ENCODE data around the gene KPTN. TPM values are rescaled to one million over a fixed set of nuclear protein-coding genes. Genes with fewer than 3 reads are reported as not detected.

Gene KPTN
- total RNA-seq, 2 donors from 2014 or later, result 14.7 to 22.9 TPM

DNA sequence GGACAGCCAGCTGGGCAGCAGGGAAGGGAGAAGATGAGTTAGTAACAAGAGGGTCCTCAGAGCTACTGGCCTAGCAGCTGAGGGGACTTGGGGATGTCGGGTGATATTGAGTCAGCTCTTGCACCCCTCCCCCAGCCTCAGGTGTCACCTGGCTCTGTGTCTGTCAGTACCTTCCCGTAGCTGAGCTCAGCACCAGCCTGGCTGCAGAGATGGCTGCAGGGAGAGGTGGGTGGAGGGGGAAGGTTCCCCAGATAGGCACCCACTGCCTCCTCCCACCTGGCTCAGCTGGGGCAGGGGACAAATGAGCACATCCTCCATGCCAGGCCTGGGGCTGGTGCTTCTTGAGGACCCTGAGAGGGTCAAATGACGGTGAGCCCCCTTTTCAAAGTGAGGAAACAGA, 6.8 kb upstream of the KPTN start:
- H3K4me3 Mint-ChIP-seq, result no peak overlapping the region
- TF ChIP-seq, protein P1, sequence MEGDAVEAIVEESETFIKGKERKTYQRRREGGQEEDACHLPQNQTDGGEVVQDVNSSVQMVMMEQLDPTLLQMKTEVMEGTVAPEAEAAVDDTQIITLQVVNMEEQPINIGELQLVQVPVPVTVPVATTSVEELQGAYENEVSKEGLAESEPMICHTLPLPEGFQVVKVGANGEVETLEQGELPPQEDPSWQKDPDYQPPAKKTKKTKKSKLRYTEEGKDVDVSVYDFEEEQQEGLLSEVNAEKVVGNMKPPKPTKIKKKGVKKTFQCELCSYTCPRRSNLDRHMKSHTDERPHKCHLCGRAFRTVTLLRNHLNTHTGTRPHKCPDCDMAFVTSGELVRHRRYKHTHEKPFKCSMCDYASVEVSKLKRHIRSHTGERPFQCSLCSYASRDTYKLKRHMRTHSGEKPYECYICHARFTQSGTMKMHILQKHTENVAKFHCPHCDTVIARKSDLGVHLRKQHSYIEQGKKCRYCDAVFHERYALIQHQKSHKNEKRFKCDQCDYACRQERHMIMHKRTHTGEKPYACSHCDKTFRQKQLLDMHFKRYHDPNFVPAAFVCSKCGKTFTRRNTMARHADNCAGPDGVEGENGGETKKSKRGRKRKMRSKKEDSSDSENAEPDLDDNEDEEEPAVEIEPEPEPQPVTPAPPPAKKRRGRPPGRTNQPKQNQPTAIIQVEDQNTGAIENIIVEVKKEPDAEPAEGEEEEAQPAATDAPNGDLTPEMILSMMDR (conservative IDR thresholded peaks at IDR 0.05), result no peak
- H3K36me3 Mint-ChIP-seq (ENCODE audit: low read depth), result peaks cover 22% of the 10 kb centered on the region
- H3K27ac Mint-ChIP-seq, result no peak overlapping the region
- H3K4me1 ChIP-seq (ENCODE audit: control insufficient read depth, insufficient read depth, low read length), result no peaks in the 10 kb centered on the region
- no peak overlapping the region for H3K9ac ChIP-seq (ENCODE audit: extremely low read depth, low read length, poor library complexity, severe bottlenecking)
- H3K36me3 ChIP-seq (ENCODE audit: control insufficient read depth, insufficient read depth, low read length), result peaks cover 22% of the 10 kb centered on the region
- no peak for DNase-seq
- no peak overlapping the region for H3K4me3 ChIP-seq (ENCODE audit: low read length)
- H3K9me3 ChIP-seq (ENCODE audit: control insufficient read depth, low read length), result no peaks in the 10 kb centered on the region
- no peaks in the 10 kb centered on the region for H3K27me3 ChIP-seq (ENCODE audit: control insufficient read depth, insufficient read depth, low read length, poor library complexity, severe bottlenecking)
- no peaks in the 10 kb centered on the region for H3K4me1 Mint-ChIP-seq
- H3K27ac ChIP-seq (ENCODE audit: low read depth, low read length), result no peak overlapping the region
- H3K9me3 Mint-ChIP-seq, result no peaks in the 10 kb centered on the region
- 80% methylated on average over 3 of the region's 3 CpGs; no CpG with 5 or more reads in 1 of the 2 experiments for WGBS, 2 experiments (ENCODE audit: insufficient coverage in 1 of 2, insufficient read length in 1 of 2)
- H3K27me3 Mint-ChIP-seq (ENCODE audit: insufficient read depth), result no peaks in the 10 kb centered on the region

DNA sequence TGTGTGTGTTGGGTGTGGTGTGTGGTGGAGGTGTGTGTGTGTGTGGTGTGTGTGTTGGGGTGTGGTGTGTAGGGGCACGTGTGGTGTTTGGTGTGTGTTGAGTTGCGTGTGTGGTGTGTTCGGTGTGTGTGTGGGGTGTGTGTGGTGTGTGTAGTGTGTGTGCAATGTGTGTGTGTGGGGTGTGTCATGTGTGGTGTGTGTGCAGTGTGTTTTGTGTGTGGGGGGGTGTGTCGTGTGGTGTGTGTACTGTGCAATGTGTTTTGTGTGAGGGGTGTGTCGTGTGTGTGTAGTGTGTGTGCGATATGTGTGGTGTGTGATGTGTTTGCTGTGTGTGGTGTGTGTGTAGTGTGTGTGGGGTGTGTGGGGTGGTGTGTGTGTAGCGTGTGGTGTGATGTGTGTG, 6.0 kb upstream of the KPTN start:
- H3K27me3 ChIP-seq (ENCODE audit: control insufficient read depth, insufficient read depth, low read length, poor library complexity, severe bottlenecking), result no peaks in the 10 kb centered on the region

DNA sequence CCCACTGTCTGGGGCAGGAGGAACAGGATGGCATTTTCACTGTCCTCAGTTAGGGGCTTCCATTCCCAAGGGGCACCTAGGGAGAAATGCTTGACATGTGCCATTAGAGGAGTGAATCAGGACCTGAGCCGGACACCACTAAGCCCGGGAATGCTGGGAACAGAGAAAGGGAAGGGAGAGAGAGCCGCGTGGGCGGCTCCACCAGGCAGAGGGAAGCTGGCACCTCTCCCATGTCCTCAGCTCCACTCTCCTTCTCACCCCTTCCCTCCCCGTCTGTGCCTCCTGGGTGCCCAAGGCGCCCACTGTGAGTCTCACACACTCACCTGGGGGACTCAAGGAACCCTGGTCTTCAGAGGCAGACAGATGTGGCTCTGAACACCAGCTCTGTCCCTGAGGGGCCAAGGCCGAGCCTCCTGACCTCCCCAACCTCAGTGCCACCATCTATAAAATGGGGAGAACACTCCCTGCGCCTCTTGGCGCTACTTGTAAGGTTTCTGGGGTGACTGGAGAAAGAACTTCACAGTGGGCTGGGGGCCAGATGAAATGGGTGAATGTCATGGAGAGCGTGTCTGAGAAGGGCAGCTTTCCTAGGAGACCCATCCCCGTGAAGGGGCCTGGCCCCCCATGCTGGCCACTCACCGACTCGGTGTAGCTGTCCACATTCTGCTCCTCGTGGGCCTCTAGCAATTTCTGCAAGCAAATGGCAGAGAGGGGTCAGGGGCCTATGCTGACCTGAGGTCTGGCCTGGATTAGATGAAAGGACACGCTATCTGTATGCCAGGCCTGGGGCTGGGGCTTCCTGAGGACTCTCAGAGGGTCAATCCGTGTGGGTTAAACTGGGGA, 5.3 kb upstream of the KPTN start:
- Histone ChIP-seq H3K4me1 (ENCODE audit: control insufficient read depth, insufficient read depth, low read length) (no peaks in the 10 kb centered on the region), H3K27ac (ENCODE audit: low read depth, low read length) (no peak overlapping the region), H3K9ac (ENCODE audit: extremely low read depth, low read length, poor library complexity, severe bottlenecking) (no peak overlapping the region), H3K9me3 (ENCODE audit: control insufficient read depth, low read length) (no peaks in the 10 kb centered on the region), H3K4me3 (ENCODE audit: low read length) (no peak overlapping the region), H3K36me3 (ENCODE audit: control insufficient read depth, insufficient read depth, low read length) (peaks cover 30% of the 10 kb centered on the region), H3K27me3 (ENCODE audit: control insufficient read depth, insufficient read depth, low read length, poor library complexity, severe bottlenecking) (no peaks in the 10 kb centered on the region)
- TF ChIP-seq, protein P1 (conservative IDR thresholded peaks at IDR 0.05), result no peak
- no peak overlapping the region for H3K27ac Mint-ChIP-seq
- no peaks in the 10 kb centered on the region for H3K9me3 Mint-ChIP-seq
- H3K27me3 Mint-ChIP-seq (ENCODE audit: insufficient read depth), result no peaks in the 10 kb centered on the region
- 94 to 96% methylated on average over 8 to 17 of the region's 17 CpGs for WGBS, 2 experiments (ENCODE audit: insufficient coverage in 1 of 2, insufficient read length in 1 of 2)
- no peak overlapping the region for H3K4me3 Mint-ChIP-seq
- DNase-seq, result no peak
- peaks cover 27% of the 10 kb centered on the region for H3K36me3 Mint-ChIP-seq (ENCODE audit: low read depth)
- no peaks in the 10 kb centered on the region for H3K4me1 Mint-ChIP-seq

More for the DNA sequence above, 6.0 kb upstream of the KPTN start:
- H3K4me3 ChIP-seq (ENCODE audit: low read length), result no peak overlapping the region
- peaks cover 28% of the 10 kb centered on the region for H3K36me3 ChIP-seq (ENCODE audit: control insufficient read depth, insufficient read depth, low read length)
- no peaks in the 10 kb centered on the region for H3K27me3 Mint-ChIP-seq (ENCODE audit: insufficient read depth)
- no peaks in the 10 kb centered on the region for H3K4me1 Mint-ChIP-seq
- H3K27ac Mint-ChIP-seq, result no peak overlapping the region
- DNase-seq, result no peak
- no peaks in the 10 kb centered on the region for H3K9me3 ChIP-seq (ENCODE audit: control insufficient read depth, low read length)
- H3K27ac ChIP-seq (ENCODE audit: low read depth, low read length), result no peak overlapping the region
- H3K9ac ChIP-seq (ENCODE audit: extremely low read depth, low read length, poor library complexity, severe bottlenecking), result no peak overlapping the region
- no peaks in the 10 kb centered on the region for H3K9me3 Mint-ChIP-seq
- H3K4me1 ChIP-seq (ENCODE audit: control insufficient read depth, insufficient read depth, low read length), result no peaks in the 10 kb centered on the region
- H3K4me3 Mint-ChIP-seq, result no peak overlapping the region
- peaks cover 27% of the 10 kb centered on the region for H3K36me3 Mint-ChIP-seq (ENCODE audit: low read depth)
- WGBS, 2 experiments (ENCODE audit: insufficient coverage in 1 of 2, insufficient read length in 1 of 2), result 90 to 100% methylated on average over 1 to 7 of the region's 7 CpGs
- TF ChIP-seq, protein P1 (conservative IDR thresholded peaks at IDR 0.05), result no peak
